ENCODE measurements around the gene VOPP1.

GRCh38 chr7:55485501-55486191 is 86.7 kb downstream of the VOPP1 start:
- TF ChIP-seq CTCF (conservative IDR thresholded peaks at IDR 0.05 in 1 of 2, IDR thresholded peaks at IDR 0.05 in 1 of 2; ENCODE audit: low read depth in 1 of 2, low read length in 2 of 2) (no peak), EZH2 (IDR thresholded peaks at IDR 0.05; ENCODE audit: low read length, missing control alignments) (no peak)
